DOHH2 (cell line): ENCODE data around the gene LRRC4B.
A peak's percentile ranks its signal among the peaks of the same experiment; 100 is the strongest.

Experiments
- H3F3A ChIP-seq: fragments of 200-600 bp; sonication (generic), shearing (Covaris generic); 2 replicates; pipeline ENCODE4 v1.6.0; 2016; ENCODE audit warnings: antibody characterized with exemption, mild to moderate bottlenecking; ENCODE audit not compliant: control insufficient read depth, insufficient read depth
- H3K27ac ChIP-seq: fragments of 200-600 bp; sonication (generic); 2 replicates; pipeline ENCODE4 v1.5.1; 2014; ENCODE audit warnings: low read depth, mild to moderate bottlenecking, low read length, moderate library complexity
- H3K27me3 ChIP-seq: fragments of 200-600 bp; sonication (generic); 2 replicates; pipeline ENCODE4 v1.6.1; 2014; ENCODE audit warnings: mild to moderate bottlenecking, low read length, mixed read lengths; ENCODE audit not compliant: control insufficient read depth
- H3K36me3 ChIP-seq: fragments of 200-600 bp; sonication (generic); 2 replicates; pipeline ENCODE4 v1.6.1; 2014; ENCODE audit warnings: mild to moderate bottlenecking, low read length, moderate library complexity, mixed read lengths; ENCODE audit not compliant: control insufficient read depth
- H3K4me1 ChIP-seq: fragments of 200-600 bp; sonication (generic); 2 replicates; pipeline ENCODE4 v1.6.1; 2014; ENCODE audit warnings: mild to moderate bottlenecking, low read length, mixed read lengths; ENCODE audit not compliant: control insufficient read depth
- H3K4me2 ChIP-seq: fragments of 200-600 bp; sonication (generic); 2 replicates; pipeline ENCODE4 v1.6.0; 2014; ENCODE audit warnings: mild to moderate bottlenecking, low read length, moderate library complexity
- H3K4me3 ChIP-seq: fragments of 200-600 bp; sonication (generic); 2 replicates; pipeline ENCODE4 v1.5.1; 2014; ENCODE audit warnings: mild to moderate bottlenecking, low read length, mixed read lengths
- H3K79me2 ChIP-seq: fragments of 200-600 bp; sonication (generic); 2 replicates; pipeline ENCODE4 v1.6.1; 2014; ENCODE audit warnings: mild to moderate bottlenecking, low read length, mixed read lengths; ENCODE audit not compliant: control insufficient read depth
- H3K9me2 ChIP-seq: fragments of 200-600 bp; sonication (generic); replicated peaks from 2 replicates; pipeline ENCODE4 v1.6.1; 2014; ENCODE audit warnings: mild to moderate bottlenecking, low read length, mixed read lengths; ENCODE audit not compliant: control insufficient read depth
- H3K9me3 ChIP-seq: fragments of 200-600 bp; sonication (generic); 2 replicates; pipeline ENCODE4 v1.6.1; 2014; ENCODE audit warnings: antibody characterized with exemption, low read length, mixed read lengths; ENCODE audit not compliant: control insufficient read depth, insufficient read depth
- H4K20me1 ChIP-seq: fragments of 200-600 bp; sonication (generic); 2 replicates; pipeline ENCODE4 v1.6.0; 2014; ENCODE audit warnings: low read depth, mild to moderate bottlenecking, antibody characterized with exemption, low read length, moderate library complexity; ENCODE audit not compliant: control insufficient read depth, insufficient read depth
- EZH2phosphoT487 ChIP-seq: fragments of 200-600 bp; sonication (generic); IDR thresholded peaks from 2 replicates; pipeline ENCODE4 v1.6.1; 2017; ENCODE audit warnings: borderline replicate concordance, mild to moderate bottlenecking, antibody characterized with exemption, low read length, moderate library complexity, mixed read lengths
- TF ChIP-seq, protein P1 (sequence below): fragments of 200-600 bp; sonication (generic); IDR thresholded peaks from one replicate; pipeline ENCODE4 v1.5.1; 2014; ENCODE audit warnings: antibody characterized with exemption, mild to moderate bottlenecking, low read depth, low read length; ENCODE audit not compliant: poor library complexity, severe bottlenecking

Gene LRRC4B

DNA sequence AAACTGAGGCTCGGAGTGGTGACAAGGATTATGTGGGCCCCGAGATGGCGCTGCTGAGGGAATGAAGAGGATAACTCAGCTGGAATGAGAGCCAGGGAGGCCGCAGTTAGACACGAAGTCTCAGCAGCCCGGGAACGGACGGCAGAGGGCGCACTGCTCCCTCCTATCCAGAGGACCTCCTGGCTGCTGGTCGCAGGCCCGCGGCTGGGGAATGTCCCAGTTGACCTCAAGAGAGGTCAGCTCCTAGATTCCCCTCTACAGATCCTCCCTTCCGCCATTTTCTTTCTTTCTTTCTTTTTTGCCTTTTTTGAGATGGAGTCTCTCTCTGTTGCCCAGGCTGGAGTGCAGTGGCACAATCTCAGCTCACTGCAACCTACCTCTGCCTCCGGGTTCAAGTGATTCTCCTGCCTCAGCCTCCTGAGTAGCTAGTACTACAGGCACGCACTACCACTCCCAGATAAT lies 30.4 kb downstream of the LRRC4B start:
- Histone ChIP-seq H3F3A (no peaks in the 10 kb centered on the region), H3K36me3 (no peaks in the 10 kb centered on the region), H3K9me3 (peaks cover 6% of the 10 kb centered on the region), H3K27me3 (peaks cover 3% of the 10 kb centered on the region; the same call in 1 of the 2 replicates), H3K27ac (no peak overlapping the region), H4K20me1 (no peaks in the 10 kb centered on the region), H3K4me3 (no peak overlapping the region), H3K9me2 (no peaks in the 10 kb centered on the region), H3K79me2 (no peaks in the 10 kb centered on the region), H3K4me1 (no peaks in the 10 kb centered on the region), H3K4me2 (no peak overlapping the region)
- TF ChIP-seq, protein P1, sequence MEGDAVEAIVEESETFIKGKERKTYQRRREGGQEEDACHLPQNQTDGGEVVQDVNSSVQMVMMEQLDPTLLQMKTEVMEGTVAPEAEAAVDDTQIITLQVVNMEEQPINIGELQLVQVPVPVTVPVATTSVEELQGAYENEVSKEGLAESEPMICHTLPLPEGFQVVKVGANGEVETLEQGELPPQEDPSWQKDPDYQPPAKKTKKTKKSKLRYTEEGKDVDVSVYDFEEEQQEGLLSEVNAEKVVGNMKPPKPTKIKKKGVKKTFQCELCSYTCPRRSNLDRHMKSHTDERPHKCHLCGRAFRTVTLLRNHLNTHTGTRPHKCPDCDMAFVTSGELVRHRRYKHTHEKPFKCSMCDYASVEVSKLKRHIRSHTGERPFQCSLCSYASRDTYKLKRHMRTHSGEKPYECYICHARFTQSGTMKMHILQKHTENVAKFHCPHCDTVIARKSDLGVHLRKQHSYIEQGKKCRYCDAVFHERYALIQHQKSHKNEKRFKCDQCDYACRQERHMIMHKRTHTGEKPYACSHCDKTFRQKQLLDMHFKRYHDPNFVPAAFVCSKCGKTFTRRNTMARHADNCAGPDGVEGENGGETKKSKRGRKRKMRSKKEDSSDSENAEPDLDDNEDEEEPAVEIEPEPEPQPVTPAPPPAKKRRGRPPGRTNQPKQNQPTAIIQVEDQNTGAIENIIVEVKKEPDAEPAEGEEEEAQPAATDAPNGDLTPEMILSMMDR: peak; percentile 94
- no peak for TF ChIP-seq EZH2phosphoT487

DNA sequence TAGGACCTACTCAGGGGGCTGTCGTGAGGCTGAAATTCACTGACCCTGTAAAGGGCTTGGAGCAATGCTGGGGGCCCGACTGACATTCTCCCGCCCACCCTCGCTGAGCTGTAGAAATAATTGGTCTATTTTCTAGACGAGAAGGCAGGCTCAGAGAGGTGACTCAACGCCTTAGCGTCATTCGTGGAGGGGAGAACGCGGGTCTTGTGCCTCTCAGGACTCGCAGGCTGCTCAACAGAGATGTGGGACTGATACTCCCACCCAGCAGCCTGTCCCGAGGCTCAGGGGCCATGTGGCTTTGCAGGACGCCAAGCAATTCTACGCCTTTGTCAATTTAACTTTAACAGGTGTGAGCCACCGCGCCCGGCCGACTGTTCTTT lies 30.9 kb downstream of the LRRC4B start:
- Histone ChIP-seq H3F3A (no peaks in the 10 kb centered on the region), H3K4me3 (no peak overlapping the region), H4K20me1 (no peaks in the 10 kb centered on the region), H3K27ac (no peak overlapping the region), H3K4me1 (no peaks in the 10 kb centered on the region), H3K9me3 (peaks cover 11% of the 10 kb centered on the region), H3K36me3 (no peaks in the 10 kb centered on the region), H3K79me2 (no peaks in the 10 kb centered on the region), H3K9me2 (no peaks in the 10 kb centered on the region), H3K4me2 (no peak overlapping the region), H3K27me3 (peaks cover 3% of the 10 kb centered on the region; the same call in 1 of the 2 replicates)
- TF ChIP-seq, protein P1: no peak
- TF ChIP-seq EZH2phosphoT487: no peak

DNA sequence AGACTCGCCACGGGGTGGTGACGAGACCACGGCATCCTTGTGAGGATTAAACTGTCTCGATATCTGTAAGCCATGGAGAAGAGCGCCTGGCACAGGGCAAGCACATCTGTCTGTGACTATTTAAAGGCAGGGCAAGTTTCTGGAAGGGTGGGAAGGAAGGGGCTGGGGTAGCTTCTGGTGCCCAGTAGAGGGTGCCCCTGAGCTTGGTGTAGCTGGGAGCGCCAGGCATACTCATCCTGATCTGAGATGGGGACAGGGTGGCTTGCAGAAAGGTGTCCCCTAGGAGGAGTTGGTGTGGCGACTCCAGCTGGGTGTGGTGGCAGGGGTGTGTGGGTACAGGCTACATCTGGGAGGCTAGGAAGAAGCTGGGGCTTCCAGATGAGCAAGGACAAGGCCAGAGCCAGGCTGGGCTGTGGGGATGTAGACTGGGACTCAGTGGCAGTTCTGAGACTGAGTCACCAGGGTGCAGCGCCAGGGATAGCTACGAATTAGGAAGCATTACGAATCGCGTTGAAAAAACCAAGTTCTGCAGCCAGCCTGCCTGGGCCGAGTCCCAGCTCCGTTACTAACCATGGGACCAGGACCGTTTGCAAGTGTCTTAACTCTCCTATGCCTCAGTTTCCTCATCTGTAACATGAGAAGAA lies 31.5 kb downstream of the LRRC4B start:
- H3K36me3 ChIP-seq: no peaks in the 10 kb centered on the region
- H3K4me3 ChIP-seq: no peak overlapping the region
- no peaks in the 10 kb centered on the region for H3F3A ChIP-seq
- H3K27me3 ChIP-seq: peaks cover 3% of the 10 kb centered on the region; the same call in 1 of the 2 replicates
- TF ChIP-seq, protein P1: no peak
- no peak for TF ChIP-seq EZH2phosphoT487
- no peak overlapping the region for H3K4me2 ChIP-seq
- no peaks in the 10 kb centered on the region for H3K79me2 ChIP-seq
- no peaks in the 10 kb centered on the region for H4K20me1 ChIP-seq
- no peaks in the 10 kb centered on the region for H3K4me1 ChIP-seq
- H3K9me2 ChIP-seq: no peaks in the 10 kb centered on the region
- H3K27ac ChIP-seq: no peak overlapping the region
- peaks cover 11% of the 10 kb centered on the region for H3K9me3 ChIP-seq
